ENCODE measurements around the gene ADCK1. TPM values are rescaled to one million over a fixed set of nuclear protein-coding genes. Genes with fewer than 3 reads are reported as not detected.

The ADCK1 gene
- total RNA-seq, 4 donors from 2014 or later = 4.4 to 9.4 (median 7.5) TPM

- DNase-seq (ENCODE audit: low spot score in 2 of 2) = no peak
- no peaks in the 10 kb centered on the region for H3K36me3 ChIP-seq
- no peak for TF ChIP-seq EP300 (IDR thresholded peaks at IDR 0.05)
- TF ChIP-seq POLR2A (IDR thresholded peaks at IDR 0.05) = no peak
- no peak for TF ChIP-seq CTCF (IDR thresholded peaks at IDR 0.05)
- no peaks in the 10 kb centered on the region for H3K9me3 ChIP-seq
- H3K27me3 ChIP-seq = peaks cover 0 to 12% of the 10 kb centered on the region in 2 donors
- H3K27ac ChIP-seq = no peak overlapping the region
- H3K4me3 ChIP-seq = no peak overlapping the region
- peaks cover 0 to 10% (median 2%) of the 10 kb centered on the region in 4 donors for H3K4me1 ChIP-seq
- 90 to 93% methylated on average over 4 of the region's 4 CpGs for WGBS, 2 donors
These were observed 165.1 kb downstream of the ADCK1 start for GRCh38 chr14:77965050-77965449.

- Histone ChIP-seq H3K27me3 (peaks cover 0 to 12% of the 10 kb centered on the region in 2 donors), H3K27ac (no peak overlapping the region), H3K4me3 (peak overlapping the region in 1 of 4 donors; percentile 33), H3K36me3 (no peaks in the 10 kb centered on the region), H3K4me1 (peaks cover 0 to 10% (median 2%) of the 10 kb centered on the region in 4 donors), H3K9me3 (no peaks in the 10 kb centered on the region)
- DNase-seq (ENCODE audit: low spot score in 2 of 2) = no peak
- TF ChIP-seq CTCF (IDR thresholded peaks at IDR 0.05) (no peak), POLR2A (IDR thresholded peaks at IDR 0.05) (no peak), EP300 (IDR thresholded peaks at IDR 0.05) (no peak)
- WGBS, 2 donors = 1% methylated on average over 35 of the region's 35 CpGs
These were observed 166.1 kb downstream of the ADCK1 start for GRCh38 chr14:77965919-77966435.

GRCh38 chr14:77967110-77967509 is 167.2 kb downstream of the ADCK1 start:
- no peak for DNase-seq (ENCODE audit: low spot score in 2 of 2)
- H3K27ac ChIP-seq = no peak overlapping the region
- no peak for TF ChIP-seq CTCF (IDR thresholded peaks at IDR 0.05)
- TF ChIP-seq EP300 (IDR thresholded peaks at IDR 0.05) = no peak
- TF ChIP-seq POLR2A (IDR thresholded peaks at IDR 0.05) = no peak
- no peak overlapping the region for H3K4me3 ChIP-seq
- H3K36me3 ChIP-seq = no peaks in the 10 kb centered on the region
- H3K27me3 ChIP-seq = peaks cover 0 to 12% of the 10 kb centered on the region in 2 donors
- peaks cover 0 to 10% (median 2%) of the 10 kb centered on the region in 4 donors for H3K4me1 ChIP-seq
- WGBS, 2 donors = 87 to 100% methylated on average over 1 of the region's 1 CpG
- no peaks in the 10 kb centered on the region for H3K9me3 ChIP-seq

GRCh38 chr14:77970646-77971045 is 170.7 kb downstream of the ADCK1 start:
- no peak overlapping the region for H3K27ac ChIP-seq
- H3K36me3 ChIP-seq = no peaks in the 10 kb centered on the region
- 88 to 90% methylated on average over 3 of the region's 3 CpGs for WGBS, 2 donors
- TF ChIP-seq EP300 (IDR thresholded peaks at IDR 0.05) (no peak), CTCF (IDR thresholded peaks at IDR 0.05) (no peak), POLR2A (IDR thresholded peaks at IDR 0.05) (no peak)
- DNase-seq (ENCODE audit: low spot score in 2 of 2) = no peak
- H3K4me1 ChIP-seq = peaks cover 0 to 9% (median 2%) of the 10 kb centered on the region in 4 donors
- peaks cover 0 to 7% of the 10 kb centered on the region in 2 donors for H3K27me3 ChIP-seq
- no peaks in the 10 kb centered on the region for H3K9me3 ChIP-seq
- H3K4me3 ChIP-seq = no peak overlapping the region

GRCh38 chr14:77973246-77973645 is 173.3 kb downstream of the ADCK1 start:
- no peak overlapping the region for H3K27ac ChIP-seq
- H3K27me3 ChIP-seq = no peaks in the 10 kb centered on the region
- DNase-seq (ENCODE audit: low spot score in 2 of 2) = no peak
- H3K4me3 ChIP-seq = no peak overlapping the region
- WGBS, 2 donors = 85 to 97% methylated on average over 5 of the region's 5 CpGs
- no peaks in the 10 kb centered on the region for H3K4me1 ChIP-seq
- H3K9me3 ChIP-seq = no peaks in the 10 kb centered on the region
- H3K36me3 ChIP-seq = no peaks in the 10 kb centered on the region
- TF ChIP-seq POLR2A (IDR thresholded peaks at IDR 0.05) (no peak), EP300 (IDR thresholded peaks at IDR 0.05) (no peak), CTCF (IDR thresholded peaks at IDR 0.05) (no peak)
